Hematopoietic multipotent progenitor cell (in vitro differentiated cells): ENCODE measurements around the gene TMEM108. TPM values are rescaled to one million over a fixed set of nuclear protein-coding genes. Genes with fewer than 3 reads are reported as not detected.
"Not testable (repeated sequence)": the region's sequence is repeated elsewhere in the genome, so short reads cannot be mapped to it uniquely, and the experiment has no call there.

ENCODE experiments used
- DNase-seq, 3 donors: peaks; one replicate each; pipeline ENCODE4 v3.0.0-alpha.2; 2011 to 2015; ENCODE audit warnings: low read depth in 2 of 3, low spot score in 2 of 3
- total RNA-seq: library from RNA; depleted of rRNA; stranded (reverse); fragments of >200 nt; gene quantifications from one replicate; pipeline ENCODE4 v1.2.3, GENCODE V29; 2012

TMEM108 gene
- total RNA-seq, result under 0.01 TPM

GRCh38 chr3:133038089-133038730 is at the start of gene TMEM108:
Gene TMEM108 (plus strand): TSS chr3:133038391.
- DNase-seq, result peak in 2 of 3 donors; percentile 69 to 73

- no peak for DNase-seq
These were observed 42.2 kb upstream of the TMEM108 start for GRCh38 chr3:132995971-132996370.

GRCh38 chr3:132997404-132998185 is 40.6 kb upstream of the TMEM108 start:
- no peak for DNase-seq

GRCh38 chr3:133005032-133005431 is 33.2 kb upstream of the TMEM108 start:
- DNase-seq, result not testable (repeated sequence)

- DNase-seq, result no peak
These were observed 30.6 kb upstream of the TMEM108 start for GRCh38 chr3:133007601-133008000.

- DNase-seq, result no peak
These were observed 23.9 kb upstream of the TMEM108 start for GRCh38 chr3:133014325-133014724.

- DNase-seq, result not testable (repeated sequence)
These were observed 22.6 kb upstream of the TMEM108 start for GRCh38 chr3:133015573-133015972.

- DNase-seq, result no peak
These were observed 21.3 kb upstream of the TMEM108 start for GRCh38 chr3:133016838-133017309.

- DNase-seq, result no peak
These were observed 19.3 kb upstream of the TMEM108 start for GRCh38 chr3:133018921-133019320.

- no peak for DNase-seq
These were observed 17.0 kb upstream of the TMEM108 start for GRCh38 chr3:133021206-133021605.

GRCh38 chr3:133023362-133023761 is 14.8 kb upstream of the TMEM108 start:
- DNase-seq, result no peak

- DNase-seq, result no peak
These were observed 12.6 kb upstream of the TMEM108 start for GRCh38 chr3:133025546-133025945.

- no peak for DNase-seq
These were observed 5.9 kb upstream of the TMEM108 start for GRCh38 chr3:133032301-133032700.

- no peak for DNase-seq
These were observed 755 bp upstream of the TMEM108 start for GRCh38 chr3:133037436-133037835.

GRCh38 chr3:133038731-133039375 is 662 bp downstream of the TMEM108 start:
- DNase-seq, result peak in 1 of 3 donors; percentile 28

- peak in 2 of 3 donors; percentile 52 to 82 for DNase-seq
These were observed 2.7 kb downstream of the TMEM108 start for GRCh38 chr3:133040696-133041523.

- DNase-seq, result no peak
These were observed 3.3 kb downstream of the TMEM108 start for GRCh38 chr3:133041524-133041829.

GRCh38 chr3:133042778-133043177 is 4.6 kb downstream of the TMEM108 start:
- DNase-seq, result no peak

GRCh38 chr3:133047980-133048379 is 9.8 kb downstream of the TMEM108 start:
- DNase-seq, result no peak

- no peak for DNase-seq
These were observed 11.3 kb downstream of the TMEM108 start for GRCh38 chr3:133049491-133049890.

GRCh38 chr3:133050891-133051290 is 12.7 kb downstream of the TMEM108 start:
- DNase-seq, result no peak
